Uterus (tissue), 2 donors: ENCODE results near the gene CEACAM21.

Experiments used
- CTCF ChIP-seq, 4 experiments: fragments of 200-600 bp in 2 of 4; fragments of 450-650 bp in 2 of 4; sonication (generic) in 2 of 4; IDR thresholded peaks; one replicate each; pipeline ENCODE4 v1.5.1; 2016 to 2019; ENCODE audit warnings: antibody characterized with exemption in 4 of 4, mild to moderate bottlenecking in 2 of 4, moderate library complexity in 1 of 4
- POLR2A ChIP-seq, 2 donors: fragments of 450-650 bp; IDR thresholded peaks; one replicate each; pipeline ENCODE4 v1.6.1; 2016; ENCODE audit warnings: antibody characterized with exemption in 2 of 2, mild to moderate bottlenecking in 1 of 2, moderate library complexity in 1 of 2

- peak; percentile 64 to 75 (median 66) for TF ChIP-seq CTCF (IDR thresholded peaks at IDR 0.05)
- no peak for TF ChIP-seq POLR2A (IDR thresholded peaks at IDR 0.05)
These were observed 21.7 kb downstream of the CEACAM21 start for GRCh38 chr19:41597600-41598041.
